ENCODE data around the gene ZNF345. TPM values are rescaled to one million over a fixed set of nuclear protein-coding genes. Genes with fewer than 3 reads are reported as not detected.

Gene ZNF345
- total RNA-seq (6.9 TPM), polyA plus RNA-seq (6.2 TPM)
- long read RNA-seq, donor 1: 0 reads
- long read RNA-seq, donor 2, transcript ZNF345-202 (3 exons, 1,971 nt): major isoform, 5 of 8 reads
- long read RNA-seq, donor 2, partial matches to known transcripts: 0 of 8 reads
- long read RNA-seq, donor 2, other reads (novel, unspliced or antisense): 0 of 8 reads
- long read RNA-seq, donor 3, partial matches to known transcripts: 12 of 16 reads
- long read RNA-seq, donor 3, other reads (novel, unspliced or antisense): 0 of 16 reads
- long read RNA-seq, donor 4, partial matches to known transcripts: 0 of 2 reads
- long read RNA-seq, donor 4, other reads (novel, unspliced or antisense): 0 of 2 reads
- long read RNA-seq, donor 5, partial matches to known transcripts: 0 of 1 reads
- long read RNA-seq, donor 5, other reads (novel, unspliced or antisense): 0 of 1 reads
- long read RNA-seq, donor 6, partial matches to known transcripts: 12 of 12 reads
- long read RNA-seq, donor 6, other reads (novel, unspliced or antisense): 0 of 12 reads
- long read RNA-seq, donor 7, partial matches to known transcripts: 0 of 2 reads
- long read RNA-seq, donor 7, other reads (novel, unspliced or antisense): 0 of 2 reads
- long read RNA-seq, donor 8: 0 reads
- long read RNA-seq, donor 9, partial matches to known transcripts: 0 of 2 reads
- long read RNA-seq, donor 9, other reads (novel, unspliced or antisense): 0 of 2 reads
- long read RNA-seq, donor 10: 0 reads

DNA sequence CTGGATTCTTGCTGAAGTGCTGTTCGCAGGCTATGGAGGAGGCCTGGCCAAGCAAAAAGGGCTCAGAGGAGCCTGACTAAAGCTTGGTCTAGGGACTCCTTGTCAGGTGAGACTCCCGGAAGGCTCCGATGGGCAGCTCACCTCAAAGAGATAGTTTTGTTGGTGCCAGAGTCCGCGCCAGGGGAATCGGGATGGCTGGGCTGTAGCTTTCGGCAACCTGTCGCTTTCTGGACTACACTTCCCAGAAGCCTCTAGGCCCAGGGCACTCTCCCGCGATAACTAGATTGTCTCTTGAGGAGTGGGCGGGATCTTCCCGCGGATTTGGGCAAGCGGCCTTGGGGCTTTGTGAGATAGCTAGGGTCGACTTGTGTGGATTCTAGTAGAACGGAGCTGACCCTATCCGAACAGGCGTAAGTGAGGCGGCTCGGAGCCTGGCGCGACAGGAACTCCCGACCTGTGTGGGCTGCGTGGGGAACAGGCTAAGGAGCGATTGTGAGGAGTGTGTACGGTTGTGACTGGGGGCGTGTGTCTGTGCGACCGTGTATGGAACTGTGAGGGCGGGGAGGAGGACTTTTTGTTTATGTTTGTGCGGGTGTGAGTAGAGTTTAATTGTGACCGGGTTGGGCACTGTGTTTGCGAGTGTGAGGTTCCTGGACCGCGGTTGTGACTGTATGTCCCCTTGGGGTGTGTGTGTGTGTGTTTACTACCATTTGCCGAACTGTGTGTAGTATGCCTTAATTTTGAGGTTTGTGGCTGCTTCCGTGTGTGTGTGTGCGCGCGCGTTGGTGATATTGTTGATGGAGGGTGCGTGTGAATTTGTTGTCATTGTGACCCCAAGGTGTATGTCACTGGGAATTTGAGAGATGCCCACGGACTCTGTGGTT lies at the start of gene ZNF345:
Gene ZNF345, plus strand, starts transcription at position 318 of the 884 bp plus-strand sequence. CDS start 25,955 bp downstream, outside the sequence.
- Histone ChIP-seq H3K36me3 (ENCODE audit: control insufficient read depth in 2 of 2, insufficient read depth in 2 of 2, low read length in 1 of 2) (peaks cover 6 to 8% of the 10 kb centered on the region in 2 donors), H3K9me3 (ENCODE audit: control insufficient read depth in 2 of 2, insufficient read depth in 1 of 2, low read length in 1 of 2) (peaks cover 2 to 8% of the 10 kb centered on the region in 2 donors), H3K4me1 (ENCODE audit: control insufficient read depth in 2 of 2, insufficient read depth in 2 of 2, low read length in 2 of 2) (peaks cover 6 to 12% of the 10 kb centered on the region in 2 donors), H3K27ac (ENCODE audit: low read depth in 1 of 2, low read length in 1 of 2) (peak within 1 kb of the TSS; percentile 80 to 91), H3K27me3 (ENCODE audit: control insufficient read depth in 2 of 2, insufficient read depth in 1 of 2, low read length in 1 of 2) (no peaks in the 10 kb centered on the region), H3K4me3 (ENCODE audit: low read length in 2 of 2) (peak within 1 kb of the TSS; percentile 75 to 83)
- WGBS: under 1% methylated on average over 43 of the region's 43 CpGs
- DNase-seq (ENCODE audit: low read depth in 6 of 9, low spot score in 9 of 9): peak; percentile 88 to 98 (median 94)

DNA sequence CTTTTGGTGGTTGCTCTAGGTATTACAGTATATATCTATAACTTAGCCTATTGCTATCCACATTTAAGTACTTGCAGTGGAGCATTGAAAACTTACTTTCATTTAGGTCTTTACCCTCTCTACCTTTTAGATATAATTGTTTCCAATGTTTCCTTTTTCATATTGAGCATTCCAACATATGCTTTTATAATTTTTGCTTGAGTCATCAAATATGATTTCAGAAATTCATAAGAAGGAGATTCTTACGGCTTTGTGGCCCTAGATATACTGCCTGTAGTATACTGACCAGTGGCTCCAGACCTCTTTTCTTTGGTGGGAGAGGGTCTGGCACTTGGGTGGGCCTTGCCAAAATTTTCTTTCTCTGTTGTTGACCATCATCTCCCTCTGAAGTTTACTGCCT lies 45.3 kb upstream of the ZNF345 start:
- H3K4me3 ChIP-seq (ENCODE audit: low read length in 2 of 2): no peak overlapping the region
- peaks cover 5 to 21% of the 10 kb centered on the region in 2 donors for H3K9me3 ChIP-seq (ENCODE audit: control insufficient read depth in 2 of 2, insufficient read depth in 1 of 2, low read length in 1 of 2)
- no peaks in the 10 kb centered on the region for H3K27me3 ChIP-seq (ENCODE audit: control insufficient read depth in 2 of 2, insufficient read depth in 1 of 2, low read length in 1 of 2)
- peaks cover 0 to 5% of the 10 kb centered on the region in 2 donors for H3K36me3 ChIP-seq (ENCODE audit: control insufficient read depth in 2 of 2, insufficient read depth in 2 of 2, low read length in 1 of 2)
- no peaks in the 10 kb centered on the region for H3K4me1 ChIP-seq (ENCODE audit: control insufficient read depth in 2 of 2, insufficient read depth in 2 of 2, low read length in 2 of 2)
- H3K27ac ChIP-seq (ENCODE audit: low read depth in 1 of 2, low read length in 1 of 2): no peak overlapping the region
- DNase-seq (ENCODE audit: low read depth in 6 of 9, low spot score in 9 of 9): no peak
- WGBS: 95% methylated on average over 1 of the region's 1 CpG

DNA sequence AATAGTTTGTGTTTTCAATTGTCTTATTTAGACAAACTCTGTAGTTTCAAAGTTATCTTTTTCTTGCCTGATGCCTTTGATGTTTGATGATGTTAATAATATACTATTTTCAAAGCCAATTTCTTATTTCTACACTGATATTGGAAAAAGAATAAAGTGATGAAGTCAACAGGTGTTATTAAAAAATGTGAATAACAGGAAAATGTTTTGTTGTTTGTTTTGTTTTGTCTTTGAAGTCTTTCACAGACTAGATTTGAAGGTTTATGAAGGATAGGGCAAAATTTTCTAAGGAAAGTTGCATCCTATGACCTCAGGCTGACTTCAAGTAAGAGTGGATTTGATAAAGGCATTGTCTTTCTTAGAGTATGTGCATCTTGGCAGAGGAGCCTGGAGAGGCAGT lies 43.6 kb upstream of the ZNF345 start:
- DNase-seq (ENCODE audit: low read depth in 6 of 9, low spot score in 9 of 9): no peak
- Histone ChIP-seq H3K27ac (ENCODE audit: low read depth in 1 of 2, low read length in 1 of 2) (no peak overlapping the region), H3K36me3 (ENCODE audit: control insufficient read depth in 2 of 2, insufficient read depth in 2 of 2, low read length in 1 of 2) (peaks cover 0 to 5% of the 10 kb centered on the region in 2 donors), H3K4me3 (ENCODE audit: low read length in 2 of 2) (no peak overlapping the region), H3K27me3 (ENCODE audit: control insufficient read depth in 2 of 2, insufficient read depth in 1 of 2, low read length in 1 of 2) (no peaks in the 10 kb centered on the region), H3K4me1 (ENCODE audit: control insufficient read depth in 2 of 2, insufficient read depth in 2 of 2, low read length in 2 of 2) (no peaks in the 10 kb centered on the region), H3K9me3 (ENCODE audit: control insufficient read depth in 2 of 2, insufficient read depth in 1 of 2, low read length in 1 of 2) (peaks cover 5 to 15% of the 10 kb centered on the region in 2 donors)

DNA sequence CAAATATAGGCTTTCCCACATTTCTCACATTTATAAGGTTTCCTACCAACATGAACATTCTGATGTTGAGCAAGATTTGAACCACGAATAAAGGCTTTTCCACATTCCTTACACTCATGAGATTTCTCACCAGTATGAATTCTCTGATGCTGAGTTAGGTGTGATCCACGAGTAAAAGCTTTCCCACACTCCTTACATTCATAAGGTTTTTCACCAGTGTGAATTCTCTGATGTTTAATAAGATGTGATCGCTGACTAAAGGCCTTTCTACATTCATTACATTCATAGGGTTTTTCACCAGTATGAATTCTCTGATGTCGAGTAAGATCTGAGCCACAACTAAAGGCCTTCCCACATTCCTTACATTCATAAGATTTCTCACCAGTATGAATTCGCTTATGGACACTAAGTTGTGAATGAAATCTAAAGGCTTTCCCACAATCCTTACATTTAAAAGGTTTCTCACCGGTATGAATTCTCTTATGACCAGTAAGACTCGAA lies 31.5 kb upstream of the ZNF345 start:
- WGBS: 98% methylated on average over 7 of the region's 7 CpGs
- no peak for DNase-seq (ENCODE audit: low read depth in 6 of 9, low spot score in 9 of 9)
- H3K4me1 ChIP-seq (ENCODE audit: control insufficient read depth in 2 of 2, insufficient read depth in 2 of 2, low read length in 2 of 2): no peaks in the 10 kb centered on the region
- H3K36me3 ChIP-seq (ENCODE audit: control insufficient read depth in 2 of 2, insufficient read depth in 2 of 2, low read length in 1 of 2): peaks cover 10 to 37% of the 10 kb centered on the region in 2 donors
- H3K27ac ChIP-seq (ENCODE audit: low read depth in 1 of 2, low read length in 1 of 2): no peak overlapping the region
- no peaks in the 10 kb centered on the region for H3K27me3 ChIP-seq (ENCODE audit: control insufficient read depth in 2 of 2, insufficient read depth in 1 of 2, low read length in 1 of 2)
- peaks cover 19 to 46% of the 10 kb centered on the region in 2 donors for H3K9me3 ChIP-seq (ENCODE audit: control insufficient read depth in 2 of 2, insufficient read depth in 1 of 2, low read length in 1 of 2)
- H3K4me3 ChIP-seq (ENCODE audit: low read length in 2 of 2): no peak overlapping the region

DNA sequence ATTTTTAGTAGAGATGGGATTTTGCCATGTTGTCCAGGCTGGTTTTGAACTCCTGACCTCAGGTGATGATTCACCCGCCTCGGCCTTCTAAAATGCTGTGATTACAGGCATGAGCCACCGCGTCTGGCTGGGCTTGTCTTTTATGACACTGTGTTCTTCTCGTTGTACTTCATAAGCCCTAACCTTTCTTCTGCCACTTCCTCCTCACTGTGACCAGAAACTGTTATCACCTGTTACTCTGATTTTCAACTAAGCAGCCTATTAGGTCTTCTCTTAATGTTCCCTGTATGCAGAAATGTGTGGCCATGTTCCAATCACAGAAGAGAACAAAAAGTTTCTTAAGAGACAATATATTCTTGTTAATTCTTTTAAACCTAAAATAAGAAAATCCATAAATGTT lies 28.9 kb upstream of the ZNF345 start:
- H3K4me1 ChIP-seq (ENCODE audit: control insufficient read depth in 2 of 2, insufficient read depth in 2 of 2, low read length in 2 of 2): no peaks in the 10 kb centered on the region
- DNase-seq (ENCODE audit: low read depth in 6 of 9, low spot score in 9 of 9): no peak
- no peak overlapping the region for H3K27ac ChIP-seq (ENCODE audit: low read depth in 1 of 2, low read length in 1 of 2)
- WGBS: 98% methylated on average over 5 of the region's 5 CpGs
- peaks cover 10 to 46% of the 10 kb centered on the region in 2 donors for H3K36me3 ChIP-seq (ENCODE audit: control insufficient read depth in 2 of 2, insufficient read depth in 2 of 2, low read length in 1 of 2)
- H3K27me3 ChIP-seq (ENCODE audit: control insufficient read depth in 2 of 2, insufficient read depth in 1 of 2, low read length in 1 of 2): no peaks in the 10 kb centered on the region
- H3K9me3 ChIP-seq (ENCODE audit: control insufficient read depth in 2 of 2, insufficient read depth in 1 of 2, low read length in 1 of 2): peaks cover 17 to 37% of the 10 kb centered on the region in 2 donors
- no peak overlapping the region for H3K4me3 ChIP-seq (ENCODE audit: low read length in 2 of 2)

DNA sequence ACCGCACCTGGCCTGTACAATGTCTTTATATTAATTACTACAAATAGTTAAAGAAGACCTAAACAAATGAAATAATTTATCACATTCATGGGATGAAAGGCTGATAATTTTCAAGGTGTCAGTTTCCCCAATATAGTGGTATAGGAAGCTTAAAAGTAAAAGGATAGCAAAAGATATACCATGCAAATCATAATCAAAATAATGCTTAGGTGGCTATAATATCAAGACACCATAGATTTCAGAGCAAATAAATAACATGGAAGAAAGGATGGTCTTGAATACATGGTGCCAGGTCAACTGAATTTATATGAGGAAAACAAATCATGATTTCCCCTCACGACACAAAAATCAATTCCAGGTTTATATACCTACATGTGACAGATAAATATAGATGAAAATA lies 17.2 kb upstream of the ZNF345 start:
- no peak overlapping the region for H3K27ac ChIP-seq (ENCODE audit: low read depth in 1 of 2, low read length in 1 of 2)

DNA sequence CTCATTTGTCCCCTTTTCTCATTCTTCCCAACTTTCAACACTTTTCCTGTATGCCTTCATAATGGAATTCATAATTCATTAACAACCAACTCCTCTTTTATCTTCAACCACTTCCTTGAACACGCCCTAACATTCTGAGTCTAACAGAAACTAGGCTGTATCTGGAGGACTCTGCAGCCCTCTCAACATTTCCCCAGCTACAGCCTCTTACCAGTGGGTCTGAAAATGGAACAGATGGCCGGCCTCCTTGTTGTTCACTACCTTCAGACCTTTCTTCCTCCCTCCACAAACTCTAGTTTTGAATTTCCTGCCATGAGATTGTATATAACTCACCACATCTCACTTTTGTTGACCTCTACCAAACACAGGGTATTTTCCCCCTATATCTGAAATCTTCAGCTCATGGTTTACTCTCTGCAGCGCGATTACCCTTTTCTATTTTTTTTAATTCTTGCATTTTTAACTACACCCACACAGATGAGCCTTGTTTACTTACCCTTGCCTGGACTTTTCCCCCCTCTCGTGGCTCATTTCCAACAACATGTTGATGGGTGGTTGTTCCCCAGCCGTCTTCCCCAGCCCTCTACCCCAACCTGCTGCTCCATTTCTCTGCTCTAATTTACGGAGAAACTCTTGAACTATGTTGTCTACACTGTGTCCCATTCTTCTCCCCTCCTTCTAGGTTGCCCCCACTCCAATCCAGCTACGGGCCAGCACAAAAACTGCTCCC lies 13.3 kb upstream of the ZNF345 start:
- H3K9me3 ChIP-seq (ENCODE audit: control insufficient read depth in 2 of 2, insufficient read depth in 1 of 2, low read length in 1 of 2): peaks cover 3 to 15% of the 10 kb centered on the region in 2 donors
- peaks cover 5 to 8% of the 10 kb centered on the region in 2 donors for H3K4me1 ChIP-seq (ENCODE audit: control insufficient read depth in 2 of 2, insufficient read depth in 2 of 2, low read length in 2 of 2)
- H3K36me3 ChIP-seq (ENCODE audit: control insufficient read depth in 2 of 2, insufficient read depth in 2 of 2, low read length in 1 of 2): peaks cover 0 to 2% of the 10 kb centered on the region in 2 donors
- peak overlapping the region; percentile 83 to 93 for H3K27ac ChIP-seq (ENCODE audit: low read depth in 1 of 2, low read length in 1 of 2)
- DNase-seq (ENCODE audit: low read depth in 6 of 9, low spot score in 9 of 9): peak in 1 of 9 donors; percentile 27
- WGBS: 26% methylated on average over 8 of the region's 8 CpGs
- H3K27me3 ChIP-seq (ENCODE audit: control insufficient read depth in 2 of 2, insufficient read depth in 1 of 2, low read length in 1 of 2): no peaks in the 10 kb centered on the region
- H3K4me3 ChIP-seq (ENCODE audit: low read length in 2 of 2): peak overlapping the region; percentile 50 to 90

More for the DNA sequence above, 17.2 kb upstream of the ZNF345 start:
- DNase-seq (ENCODE audit: low read depth in 6 of 9, low spot score in 9 of 9): no peak
- Histone ChIP-seq H3K9me3 (ENCODE audit: control insufficient read depth in 2 of 2, insufficient read depth in 1 of 2, low read length in 1 of 2) (peaks cover 5 to 27% of the 10 kb centered on the region in 2 donors), H3K27me3 (ENCODE audit: control insufficient read depth in 2 of 2, insufficient read depth in 1 of 2, low read length in 1 of 2) (no peaks in the 10 kb centered on the region), H3K36me3 (ENCODE audit: control insufficient read depth in 2 of 2, insufficient read depth in 2 of 2, low read length in 1 of 2) (peaks cover 0 to 5% of the 10 kb centered on the region in 2 donors), H3K4me1 (ENCODE audit: control insufficient read depth in 2 of 2, insufficient read depth in 2 of 2, low read length in 2 of 2) (peaks cover 2 to 5% of the 10 kb centered on the region in 2 donors), H3K4me3 (ENCODE audit: low read length in 2 of 2) (no peak overlapping the region)
- WGBS: over 99% methylated on average over 2 of the region's 2 CpGs

Data from thymus (tissue), 14 donors.